Thyroid gland (tissue), 4 donors: Measurements from ENCODE around the gene COL11A2.

ENCODE experiments used
- POLR2A ChIP-seq, 2 donors: fragments of 450-650 bp; IDR thresholded peaks; one replicate each; pipeline ENCODE4 v1.6.1; 2017; ENCODE audit warnings: antibody characterized with exemption in 2 of 2, mild to moderate bottlenecking in 2 of 2, moderate library complexity in 1 of 2
- TF ChIP-seq, protein P1 (sequence below), 6 experiments: fragments of 200-600 bp in 3 of 6; fragments of 450-650 bp in 3 of 6; sonication (generic) in 3 of 6; IDR thresholded peaks; one replicate each; pipeline ENCODE4 v1.5.1; 2016 to 2019; ENCODE audit warnings: antibody characterized with exemption in 6 of 6, mild to moderate bottlenecking in 2 of 6, inconsistent platforms in 1 of 6, moderate library complexity in 1 of 6

DNA sequence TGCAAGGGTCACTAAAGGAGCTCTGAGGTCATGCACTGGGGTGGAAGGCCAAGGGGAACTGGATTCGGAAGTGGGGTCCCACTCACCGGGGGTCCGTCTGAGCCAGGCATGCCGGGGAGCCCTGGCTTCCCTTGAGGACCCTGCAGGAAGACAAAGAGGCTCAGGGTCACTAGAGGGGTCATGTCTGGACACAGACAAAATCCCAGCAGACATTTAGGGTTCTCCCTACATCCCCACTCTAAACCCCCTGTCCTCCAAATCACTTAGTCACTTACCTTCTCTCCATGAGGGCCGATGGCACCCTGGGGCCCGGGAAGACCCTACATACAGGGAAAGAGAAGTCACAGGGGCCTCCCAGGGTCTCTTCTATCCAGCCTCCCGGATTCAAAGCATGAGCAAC lies 15.4 kb downstream of the COL11A2 start:
- TF ChIP-seq, protein P1, sequence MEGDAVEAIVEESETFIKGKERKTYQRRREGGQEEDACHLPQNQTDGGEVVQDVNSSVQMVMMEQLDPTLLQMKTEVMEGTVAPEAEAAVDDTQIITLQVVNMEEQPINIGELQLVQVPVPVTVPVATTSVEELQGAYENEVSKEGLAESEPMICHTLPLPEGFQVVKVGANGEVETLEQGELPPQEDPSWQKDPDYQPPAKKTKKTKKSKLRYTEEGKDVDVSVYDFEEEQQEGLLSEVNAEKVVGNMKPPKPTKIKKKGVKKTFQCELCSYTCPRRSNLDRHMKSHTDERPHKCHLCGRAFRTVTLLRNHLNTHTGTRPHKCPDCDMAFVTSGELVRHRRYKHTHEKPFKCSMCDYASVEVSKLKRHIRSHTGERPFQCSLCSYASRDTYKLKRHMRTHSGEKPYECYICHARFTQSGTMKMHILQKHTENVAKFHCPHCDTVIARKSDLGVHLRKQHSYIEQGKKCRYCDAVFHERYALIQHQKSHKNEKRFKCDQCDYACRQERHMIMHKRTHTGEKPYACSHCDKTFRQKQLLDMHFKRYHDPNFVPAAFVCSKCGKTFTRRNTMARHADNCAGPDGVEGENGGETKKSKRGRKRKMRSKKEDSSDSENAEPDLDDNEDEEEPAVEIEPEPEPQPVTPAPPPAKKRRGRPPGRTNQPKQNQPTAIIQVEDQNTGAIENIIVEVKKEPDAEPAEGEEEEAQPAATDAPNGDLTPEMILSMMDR (IDR thresholded peaks at IDR 0.05), result no peak
- no peak for TF ChIP-seq POLR2A (IDR thresholded peaks at IDR 0.05)
